Lower leg skin (tissue), 3 donors: ENCODE measurements around the gene MYB.

Experiments
- POLR2A ChIP-seq, 2 donors: fragments of 450-650 bp; IDR thresholded peaks; one replicate each; pipeline ENCODE4 v1.6.1; 2016 to 2017; ENCODE audit warnings: antibody characterized with exemption in 2 of 2, mild to moderate bottlenecking in 1 of 2, moderate library complexity in 1 of 2
- TF ChIP-seq, protein P1 (sequence below), 3 donors: fragments of 450-650 bp; IDR thresholded peaks; one replicate each; pipeline ENCODE4 v1.5.1; 2016; ENCODE audit warnings: antibody characterized with exemption in 3 of 3, mild to moderate bottlenecking in 3 of 3, moderate library complexity in 2 of 3

DNA sequence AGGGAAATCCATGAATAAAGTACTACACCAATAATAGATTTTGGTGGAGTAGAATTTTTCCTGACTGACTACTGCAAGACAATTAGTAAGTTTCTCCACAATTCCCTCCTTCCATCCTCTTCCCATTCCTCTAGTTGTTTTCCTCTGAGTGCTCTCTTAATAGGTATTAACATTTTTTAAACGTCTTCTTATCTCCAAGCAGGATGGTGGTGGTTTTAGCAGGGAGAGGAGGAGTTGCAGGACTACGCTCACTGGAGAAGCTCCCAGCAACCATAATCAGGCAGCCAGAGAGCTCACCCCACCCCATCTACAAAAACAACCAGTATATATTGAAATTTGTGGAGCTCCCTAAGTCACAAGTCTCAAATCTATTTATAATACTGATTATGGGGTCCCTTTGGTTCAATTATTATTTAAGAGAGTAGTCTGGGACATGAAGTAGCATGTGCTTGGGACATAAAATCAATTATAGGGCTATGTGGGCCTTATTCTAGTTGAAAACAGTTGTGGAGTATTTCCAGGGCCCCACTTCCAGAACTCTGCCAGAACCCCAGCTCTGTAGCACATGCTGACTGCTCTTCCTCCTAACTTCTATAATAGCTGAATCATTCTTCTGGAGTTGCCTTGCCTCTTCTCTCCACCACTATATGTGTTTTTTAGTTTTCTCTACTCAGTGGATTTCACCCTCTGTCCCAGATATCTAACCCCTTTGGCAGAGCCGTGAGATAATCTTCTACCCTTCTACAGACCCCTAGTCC, 49.8 kb downstream of the MYB start:
- TF ChIP-seq, protein P1, sequence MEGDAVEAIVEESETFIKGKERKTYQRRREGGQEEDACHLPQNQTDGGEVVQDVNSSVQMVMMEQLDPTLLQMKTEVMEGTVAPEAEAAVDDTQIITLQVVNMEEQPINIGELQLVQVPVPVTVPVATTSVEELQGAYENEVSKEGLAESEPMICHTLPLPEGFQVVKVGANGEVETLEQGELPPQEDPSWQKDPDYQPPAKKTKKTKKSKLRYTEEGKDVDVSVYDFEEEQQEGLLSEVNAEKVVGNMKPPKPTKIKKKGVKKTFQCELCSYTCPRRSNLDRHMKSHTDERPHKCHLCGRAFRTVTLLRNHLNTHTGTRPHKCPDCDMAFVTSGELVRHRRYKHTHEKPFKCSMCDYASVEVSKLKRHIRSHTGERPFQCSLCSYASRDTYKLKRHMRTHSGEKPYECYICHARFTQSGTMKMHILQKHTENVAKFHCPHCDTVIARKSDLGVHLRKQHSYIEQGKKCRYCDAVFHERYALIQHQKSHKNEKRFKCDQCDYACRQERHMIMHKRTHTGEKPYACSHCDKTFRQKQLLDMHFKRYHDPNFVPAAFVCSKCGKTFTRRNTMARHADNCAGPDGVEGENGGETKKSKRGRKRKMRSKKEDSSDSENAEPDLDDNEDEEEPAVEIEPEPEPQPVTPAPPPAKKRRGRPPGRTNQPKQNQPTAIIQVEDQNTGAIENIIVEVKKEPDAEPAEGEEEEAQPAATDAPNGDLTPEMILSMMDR (IDR thresholded peaks at IDR 0.05) = no peak
- no peak for TF ChIP-seq POLR2A (IDR thresholded peaks at IDR 0.05)
